Measurements from ENCODE around the gene DMPK. TPM values are rescaled to one million over a fixed set of nuclear protein-coding genes. Genes with fewer than 3 reads are reported as not detected.

Gene DMPK
- total and polyA plus RNA-seq, 9 of the 15 experiments (the other 6 are each of a cell fraction or from before 2014, with no cell fraction given): 0.24 to 31.3 (median 7.3) TPM

GRCh38 chr19:45772912-45773311 lies 9.4 kb downstream of the DMPK start:
- CTCF ChIA-PET (ENCODE audit: low intra/inter-chr PET ratio): no interaction called here
- ATAC-seq (no peak), FAIRE-seq (no peak), DNase-seq (ENCODE audit: extremely low read depth in 1 of 4, low spot score in 3 of 4) (no peak)
- H3K9ac ChIP-seq (ENCODE audit: insufficient read depth in 1 of 2, low read depth in 2 of 2, low read length in 2 of 2): peak overlapping the region in 1 of 2 experiments; percentile 80; a peak in 1 of 4 replicates
- intact Hi-C loops (cut with micrococcal nuclease): no loop called here
- no peak overlapping the region for H3K27ac ChIP-seq (ENCODE audit: extremely low read depth, low read depth, low read length)
- H3K4me2 ChIP-seq (ENCODE audit: insufficient read depth, low read length): no peak overlapping the region
- H3K79me2 ChIP-seq (ENCODE audit: control insufficient read depth, insufficient read depth, low read length): peaks cover 5% of the 10 kb centered on the region; the same call in 2 of the 3 replicates
- POLR2A ChIA-PET: interaction anchor here (0.5 to 5.9 kb wide), 9 partner anchors 9 to 107 kb away, joined by 3 to 70 read pairs (median 4); partner anchors contain the start of genes DMPK, DMWD, QPCTL and SNRPD2
- no TSS peak for BruUV-seq (replicated peaks)
- H4K20me1 ChIP-seq (replicated peaks; ENCODE audit: control insufficient read depth, insufficient read depth, low read length): no peaks in the 10 kb centered on the region
- peaks cover 25% of the 10 kb centered on the region; the same call in 2 of the 3 replicates for H3K36me3 ChIP-seq (ENCODE audit: control insufficient read depth, insufficient read depth, low read length)
- in situ Hi-C loops (cut with MboI): no loop called here
- H2AFZ ChIP-seq (ENCODE audit: low read depth, low read length): no peak overlapping the region
- H3K4me3 ChIP-seq: no peak overlapping the region
- H3K9me1 ChIP-seq (ENCODE audit: control insufficient read depth, insufficient read depth, low read length): peaks cover under 1% of the 10 kb centered on the region
- TF ChIP-seq ETS2 (tag; IDR thresholded peaks at IDR 0.05; ENCODE audit: borderline replicate concordance, poor library complexity, severe bottlenecking): no peak
- no peak for TF ChIP-seq ZNF764 (CRISPR knock-in tag; IDR thresholded peaks at IDR 0.05; ENCODE audit: low read depth)
- no peak for TF ChIP-seq EGR1 (conservative IDR thresholded peaks at IDR 0.05)
- no peak for TF ChIP-seq HBP1 (CRISPR knock-in tag; IDR thresholded peaks at IDR 0.05)
- no peak for TF ChIP-seq CREM (IDR thresholded peaks at IDR 0.05; ENCODE audit: low read depth)
- TF ChIP-seq TSHZ1 (CRISPR knock-in tag; IDR thresholded peaks at IDR 0.05): no peak
- no peak for TF ChIP-seq CTBP1 (IDR thresholded peaks at IDR 0.05; ENCODE audit: borderline replicate concordance)
- 0 out of 2 replicates have a peak, but pooled peaks have one; percentile 32 for TF ChIP-seq POLR2G (IDR thresholded peaks at IDR 0.05; ENCODE audit: low read depth, low read length)
- no peaks in the 10 kb centered on the region for H3K9me3 ChIP-seq (replicated peaks; ENCODE audit: control insufficient read depth, insufficient read depth, low read depth, low read length)
- H3K27me3 ChIP-seq (ENCODE audit: control insufficient read depth in 2 of 2, insufficient read depth in 2 of 2, low read length in 2 of 2): no peaks in the 10 kb centered on the region
- WGBS (ENCODE audit: insufficient coverage, low coverage, missing lambda C conversion rate): 89% methylated on average over 1 of the region's 3 CpGs
- peaks cover 4 to 54% of the 10 kb centered on the region in 2 experiments; a peak in 4 of 5 replicates for H3K4me1 ChIP-seq (replicated peaks in 1 of 2; ENCODE audit: control insufficient read depth in 2 of 2, insufficient read depth in 2 of 2, low read length in 2 of 2)

All from K562 (cell line).